ENCODE measurements around the gene ACAP1.
"Not testable (repeated sequence)": the region's sequence is repeated elsewhere in the genome, so short reads cannot be mapped to it uniquely, and the experiment has no call there.

ACAP1 gene

GRCh38 chr17:7329374-7329996 is 6.8 kb upstream of the ACAP1 start:
- H3K4me3 ChIP-seq (ENCODE audit: low read length): peak overlapping the region; percentile 77
- no peak for TF ChIP-seq ZNF274 (IDR thresholded peaks at IDR 0.05; ENCODE audit: low read depth, low read length)

GRCh38 chr17:7329997-7330637 is 6.2 kb upstream of the ACAP1 start:
- H3K4me3 ChIP-seq (ENCODE audit: low read length): peak overlapping the region; percentile 77
- no peak for TF ChIP-seq ZNF274 (IDR thresholded peaks at IDR 0.05; ENCODE audit: low read depth, low read length)

GRCh38 chr17:7330638-7331015 is 5.7 kb upstream of the ACAP1 start:
- H3K4me3 ChIP-seq (ENCODE audit: low read length): peak overlapping the region; percentile 77; the same call in 1 of the 2 replicates
- TF ChIP-seq ZNF274 (IDR thresholded peaks at IDR 0.05; ENCODE audit: low read depth, low read length): no peak

- no peak for TF ChIP-seq ZNF274 (IDR thresholded peaks at IDR 0.05; ENCODE audit: low read depth, low read length)
- H3K4me3 ChIP-seq (ENCODE audit: low read length): no peak overlapping the region; the same call in 1 of the 2 replicates
These were observed 4.2 kb upstream of the ACAP1 start for GRCh38 chr17:7332111-7332510.

- H3K4me3 ChIP-seq (ENCODE audit: low read length): not testable (repeated sequence)
These were observed 3.7 kb upstream of the ACAP1 start for GRCh38 chr17:7332600-7333069.

- no peak overlapping the region for H3K4me3 ChIP-seq (ENCODE audit: low read length)
- TF ChIP-seq ZNF274 (IDR thresholded peaks at IDR 0.05; ENCODE audit: low read depth, low read length): no peak
These were observed 1.3 kb upstream of the ACAP1 start for GRCh38 chr17:7334938-7335538.

GRCh38 chr17:7335765-7336164 is 564 bp upstream of the ACAP1 start:
- peak overlapping the region; percentile 76; the same call in 1 of the 2 replicates for H3K4me3 ChIP-seq (ENCODE audit: low read length)

GRCh38 chr17:7337600-7337999 is 1.3 kb downstream of the ACAP1 start:
- peak overlapping the region; percentile 76 for H3K4me3 ChIP-seq (ENCODE audit: low read length)

GRCh38 chr17:7340179-7340578 is 3.9 kb downstream of the ACAP1 start:
- H3K4me3 ChIP-seq (ENCODE audit: low read length): no peak overlapping the region
- no peak for TF ChIP-seq ZNF274 (IDR thresholded peaks at IDR 0.05; ENCODE audit: low read depth, low read length)

GRCh38 chr17:7341842-7342241 is 5.5 kb downstream of the ACAP1 start:
- TF ChIP-seq ZNF274 (IDR thresholded peaks at IDR 0.05; ENCODE audit: low read depth, low read length): no peak
- no peak overlapping the region for H3K4me3 ChIP-seq (ENCODE audit: low read length)

GRCh38 chr17:7343250-7343649 is 6.9 kb downstream of the ACAP1 start:
- no peak for TF ChIP-seq ZNF274 (IDR thresholded peaks at IDR 0.05; ENCODE audit: low read depth, low read length)
- no peak overlapping the region for H3K4me3 ChIP-seq (ENCODE audit: low read length)

GRCh38 chr17:7346761-7347614 is 10.7 kb downstream of the ACAP1 start:
- no peak overlapping the region for H3K4me3 ChIP-seq (ENCODE audit: low read length)
- TF ChIP-seq ZNF274 (IDR thresholded peaks at IDR 0.05; ENCODE audit: low read depth, low read length): no peak

- no peak for TF ChIP-seq ZNF274 (IDR thresholded peaks at IDR 0.05; ENCODE audit: low read depth, low read length)
- no peak overlapping the region for H3K4me3 ChIP-seq (ENCODE audit: low read length)
These were observed 11.5 kb downstream of the ACAP1 start for GRCh38 chr17:7347630-7348477.
